ENCODE results near the gene GDF9. TPM values are rescaled to one million over a fixed set of nuclear protein-coding genes. Genes with fewer than 3 reads are reported as not detected.

GDF9 gene
- polyA plus RNA-seq, 1 experiment: 0.15 TPM

GRCh38 chr5:132876020-132876759 lies 9.9 kb upstream of the GDF9 start:
- Histone ChIP-seq H3K9me3 (ENCODE audit: control insufficient read depth, insufficient read depth, low read length) (no peaks in the 10 kb centered on the region), H3K4me3 (ENCODE audit: low read depth, low read length) (no peak overlapping the region), H3K27ac (ENCODE audit: low read depth, low read length) (no peak overlapping the region), H3K27me3 (ENCODE audit: control insufficient read depth, insufficient read depth, low read length) (no peaks in the 10 kb centered on the region)
- no peak for DNase-seq (ENCODE audit: low read depth, low spot score)
- ChIA-PET POLR2A (no interaction called here), CTCF (no interaction called here)
- no peak for TF ChIP-seq CTCF (IDR thresholded peaks at IDR 0.05; ENCODE audit: low read depth, low read length)

GRCh38 chr5:132873930-132874271 lies 7.6 kb upstream of the GDF9 start:
- H3K27me3 ChIP-seq (ENCODE audit: control insufficient read depth, insufficient read depth, low read length): no peaks in the 10 kb centered on the region
- no peak overlapping the region for H3K4me3 ChIP-seq (ENCODE audit: low read depth, low read length)
- ChIA-PET CTCF (interaction anchor here (2.4 kb wide), 1 partner anchor 9 kb away, joined by 8 read pairs; no protein-coding TSS in a partner anchor), POLR2A (no interaction called here)
- no peak for TF ChIP-seq CTCF (IDR thresholded peaks at IDR 0.05; ENCODE audit: low read depth, low read length)
- DNase-seq (ENCODE audit: low read depth, low spot score): no peak
- no peaks in the 10 kb centered on the region for H3K9me3 ChIP-seq (ENCODE audit: control insufficient read depth, insufficient read depth, low read length)
- no peak overlapping the region for H3K27ac ChIP-seq (ENCODE audit: low read depth, low read length)

- CTCF ChIA-PET: interaction anchor here (2.4 kb wide), 1 partner anchor 10 kb away, joined by 8 read pairs; no protein-coding TSS in a partner anchor
- no peaks in the 10 kb centered on the region for H3K27me3 ChIP-seq (ENCODE audit: control insufficient read depth, insufficient read depth, low read length)
- POLR2A ChIA-PET: no interaction called here
- H3K9me3 ChIP-seq (ENCODE audit: control insufficient read depth, insufficient read depth, low read length): no peaks in the 10 kb centered on the region
- no peak for TF ChIP-seq CTCF (IDR thresholded peaks at IDR 0.05; ENCODE audit: low read depth, low read length)
- no peak within 1 kb of the TSS for H3K4me3 ChIP-seq (ENCODE audit: low read depth, low read length)
- no peak within 1 kb of the TSS for H3K27ac ChIP-seq (ENCODE audit: low read depth, low read length)
- DNase-seq (ENCODE audit: low read depth, low spot score): no peak
Observed at GRCh38 chr5:132873119-132873929, 7.1 kb upstream of the GDF9 start, which contains the start of gene LEAP2. Gene LEAP2, plus strand, starts transcription at chr5:132873668. Its CDS starts 27 bp downstream, at chr5:132873695.

- DNase-seq (ENCODE audit: low read depth, low spot score): no peak
- Histone ChIP-seq H3K9me3 (ENCODE audit: control insufficient read depth, insufficient read depth, low read length) (no peaks in the 10 kb centered on the region), H3K27me3 (ENCODE audit: control insufficient read depth, insufficient read depth, low read length) (no peaks in the 10 kb centered on the region), H3K4me3 (ENCODE audit: low read depth, low read length) (no peak overlapping the region), H3K27ac (ENCODE audit: low read depth, low read length) (no peak overlapping the region)
- ChIA-PET POLR2A (no interaction called here), CTCF (interaction anchor here (2.4 kb wide), 1 partner anchor 11 kb away, joined by 8 read pairs; no protein-coding TSS in a partner anchor)
- no peak for TF ChIP-seq CTCF (IDR thresholded peaks at IDR 0.05; ENCODE audit: low read depth, low read length)
Observed at GRCh38 chr5:132872788-132873118, 6.5 kb upstream of the GDF9 start.

Data from AG04450 (cell line).